ENCODE data around the gene TTC39C. TPM values are rescaled to one million over a fixed set of nuclear protein-coding genes. Genes with fewer than 3 reads are reported as not detected.

TTC39C gene
- total and polyA plus RNA-seq, 2 of the 8 experiments (the other 6 are each of a cell fraction or from before 2014, with no cell fraction given) = 8.1 to 79.1 TPM

GRCh38 chr18:24015639-24016631 is 1.4 kb downstream of the TTC39C start:
- CTCF ChIA-PET (ENCODE audit: partially characterized antibody) = interaction anchor here (0.8 to 2.2 kb wide), 7 partner anchors 10 to 130 kb away, joined by 3 to 6 read pairs (median 3); no protein-coding TSS in a partner anchor
- Histone ChIP-seq H3K4me1 (replicated peaks in 1 of 4; ENCODE audit: control insufficient read depth in 3 of 4, insufficient read depth in 4 of 4, low read length in 3 of 4) (peaks cover 8 to 27% (median 16%) of the 10 kb centered on the region in 4 experiments; a peak in 6 of 7 replicates), H3K27me3 (replicated peaks in 1 of 4; ENCODE audit: control insufficient read depth in 3 of 4, extremely low read depth in 1 of 4, insufficient read depth in 3 of 4, low read length in 3 of 4) (peaks cover 0 to 8% (median 2%) of the 10 kb centered on the region in 4 experiments; a peak in 1 of 7 replicates)

More at GRCh38 chr18:24015639-24016631, 1.4 kb downstream of the TTC39C start:
- Histone ChIP-seq H2AFZ (ENCODE audit: low read length) (0 out of 2 replicates have a peak overlapping the region, but pooled peaks have one; percentile 22), H4K91ac (replicated peaks; ENCODE audit: insufficient read length, low read length) (peak overlapping the region; percentile 7), H4K5ac (ENCODE audit: insufficient read length, low read depth, low read length) (no peak overlapping the region), H4K20me1 (replicated peaks in 1 of 2; ENCODE audit: control insufficient read depth in 1 of 2, insufficient read depth in 2 of 2, low read length in 2 of 2) (peaks cover 0 to 7% of the 10 kb centered on the region in 2 experiments), H3K4me3 (ENCODE audit: extremely low read depth in 1 of 4, insufficient read depth in 2 of 4, low read depth in 3 of 4, low read length in 4 of 4) (peak overlapping the region; percentile 67 to 94 (median 78)), H4K8ac (ENCODE audit: extremely low read depth, insufficient read depth, low read length) (no peak overlapping the region), H3K23ac (ENCODE audit: insufficient read length) (no peak overlapping the region), H3K79me1 (ENCODE audit: low read depth, low read length) (no peaks in the 10 kb centered on the region; the same call in 1 of the 2 replicates), H3K9me3 (ENCODE audit: insufficient read depth in 2 of 2, low read depth in 1 of 2, low read length in 1 of 2) (no peaks in the 10 kb centered on the region), H2BK20ac (ENCODE audit: low read length) (no peak overlapping the region), H2BK5ac (ENCODE audit: low read depth, low read length) (peak overlapping the region; percentile 3; the same call in 1 of the 2 replicates), H3K18ac (ENCODE audit: extremely low read depth, low read length) (peak overlapping the region; percentile 49), H3K14ac (ENCODE audit: insufficient read length) (no peak overlapping the region), H2BK15ac (ENCODE audit: low read length) (no peak overlapping the region), H3K4ac (replicated peaks; ENCODE audit: insufficient read length, low read depth, low read length) (no peak overlapping the region), H2BK12ac (ENCODE audit: low read depth, low read length) (no peak overlapping the region), H3K36me3 (ENCODE audit: control insufficient read depth in 2 of 4, insufficient read depth in 4 of 4, low read length in 3 of 4) (no peaks in the 10 kb centered on the region), H3K9ac (replicated peaks in 1 of 4; ENCODE audit: extremely low read depth in 1 of 4, low read depth in 3 of 4, low read length in 3 of 4) (peak overlapping the region in 2 of 4 experiments; percentile 7 to 71; a peak in 2 of 7 replicates), H3K27ac (ENCODE audit: low read depth, low read length) (no peak overlapping the region), H2AK5ac (ENCODE audit: low read depth, low read length) (no peak overlapping the region; the same call in 1 of the 2 replicates), H2BK120ac (replicated peaks; ENCODE audit: low read depth, low read length) (no peak overlapping the region), H3K23me2 (ENCODE audit: low read depth, low read length) (peaks cover 7% of the 10 kb centered on the region), H3K79me2 (ENCODE audit: control insufficient read depth in 1 of 2, insufficient read depth in 2 of 2, low read length in 2 of 2) (peaks cover 5 to 58% of the 10 kb centered on the region in 2 experiments), H3K4me2 (ENCODE audit: insufficient read depth in 1 of 2, low read depth in 2 of 2, low read length in 2 of 2) (peak overlapping the region; percentile 76 to 88), H3K56ac (replicated peaks; ENCODE audit: insufficient read length, low read depth, low read length) (no peak overlapping the region)
- no peak for FAIRE-seq
- TF ChIP-seq CHD1 (IDR thresholded peaks at IDR 0.05; ENCODE audit: low read depth, low read length) (no peak), CBX8 (IDR thresholded peaks at IDR 0.05; ENCODE audit: borderline replicate concordance, low read depth, low read length) (no peak), RBBP5 (IDR thresholded peaks at IDR 0.05; ENCODE audit: borderline replicate concordance, low read depth, low read length) (no peak)
- no peak for DNase-seq (ENCODE audit: low read depth in 1 of 2, low spot score in 2 of 2)
- 22 to 100% methylated on average over 2 to 17 of the region's 17 CpGs for WGBS, 2 experiments (ENCODE audit: extremely low coverage in 1 of 2, insufficient coverage in 1 of 2, insufficient read length in 1 of 2, insufficient replicate concordance in 2 of 2, low coverage in 1 of 2, low lambda C conversion rate in 2 of 2, missing lambda C conversion rate in 1 of 2)
- POLR2A ChIA-PET (ENCODE audit: partially characterized antibody) = interaction anchor here (1.3 to 3.2 kb wide), 4 partner anchors 12 to 65 kb away, joined by 4 to 12 read pairs (median 7); no protein-coding TSS in a partner anchor

All from H1 (cell line).